SHP77 (cell line): Measurements from ENCODE around the gene RPS18.

Experiments
- DNase-seq, 2 experiments: peaks; one replicate each; lab custom pipeline; 2025; lab: John Stamatoyannopoulos, UW

RPS18 gene

DNA sequence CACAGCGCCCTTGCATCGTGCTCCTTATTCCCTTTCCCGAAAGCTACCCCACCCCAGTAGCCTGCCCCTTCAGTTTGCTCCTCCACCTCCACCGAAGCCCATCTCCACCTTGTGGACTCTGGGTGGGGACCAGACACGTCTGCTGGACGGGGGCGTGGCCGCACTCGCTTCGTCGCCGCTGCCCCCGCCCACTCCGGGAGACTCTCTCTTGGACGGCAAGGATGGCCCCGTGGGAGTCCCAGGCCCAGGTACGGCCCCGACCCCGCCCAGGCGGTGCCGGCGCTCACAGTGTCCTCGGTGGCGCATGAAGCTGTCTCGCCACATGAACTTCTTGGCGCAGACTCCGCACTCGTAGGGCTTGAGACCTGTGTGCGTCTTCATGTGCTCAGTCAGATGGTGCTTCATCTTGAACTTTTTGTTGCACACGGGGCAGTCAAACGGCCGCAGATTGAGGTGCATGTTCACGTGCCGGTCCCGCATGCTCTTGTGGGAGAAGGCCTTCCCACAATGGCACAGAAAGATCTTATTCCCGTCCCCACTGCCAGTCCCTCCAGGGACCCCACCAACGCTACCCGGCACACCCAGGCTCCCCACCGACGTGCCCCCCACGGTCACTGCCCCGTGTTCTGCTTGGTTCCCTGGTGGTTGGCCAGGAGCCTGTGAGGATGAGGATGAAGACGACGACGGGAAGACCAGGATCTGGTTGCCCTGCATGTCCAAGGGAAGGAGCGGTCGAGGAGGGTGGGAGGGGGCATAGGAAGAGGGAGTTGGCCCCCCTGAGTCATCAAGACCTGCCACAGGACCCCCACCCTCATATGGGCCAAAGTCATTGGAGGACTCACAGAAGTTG, 43.3 kb downstream of the RPS18 start:
- no peak for DNase-seq

DNA sequence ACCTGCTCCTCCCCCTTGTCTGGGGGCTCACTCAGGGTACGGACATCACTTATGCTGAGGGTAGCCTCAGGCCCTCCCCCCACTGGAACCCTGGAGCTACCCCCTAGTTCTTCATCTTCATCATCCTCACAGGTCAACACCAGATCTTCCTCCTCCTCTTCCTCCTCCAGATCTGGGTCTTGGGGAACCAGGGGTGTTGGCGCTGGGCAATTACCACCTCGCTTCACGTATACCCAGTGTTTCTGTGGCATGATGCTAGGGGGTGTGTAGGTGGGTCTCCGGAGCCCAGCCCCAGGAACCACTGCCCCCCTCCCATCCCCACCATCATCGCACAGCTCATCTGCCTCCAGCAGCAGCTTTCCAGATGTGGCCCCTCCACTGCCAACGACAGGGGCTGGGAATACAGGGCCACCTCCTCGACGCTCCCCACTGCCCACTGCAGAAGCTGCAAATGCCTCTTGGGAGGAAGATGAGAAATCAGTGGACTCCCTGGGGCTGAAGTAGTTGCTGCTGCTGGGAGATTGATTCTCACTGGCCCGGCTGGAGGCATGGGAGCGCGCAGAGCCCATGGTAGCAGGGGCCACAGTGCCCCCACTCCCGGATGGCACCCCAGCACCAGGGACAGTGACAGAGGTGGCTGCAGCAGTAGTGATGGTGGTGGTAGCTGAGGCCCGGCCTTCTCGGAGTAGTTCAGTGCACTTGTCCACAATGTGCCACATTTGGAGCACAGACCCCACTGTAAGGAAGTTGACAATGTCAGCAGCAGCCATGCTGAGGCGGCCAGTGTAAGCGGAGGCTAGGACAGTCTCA, 44.1 kb downstream of the RPS18 start:
- no peak for DNase-seq

- peak in 1 of 2 experiments; percentile 49 for DNase-seq
Observed at GRCh38 chr6:33316603-33317418, 44.9 kb downstream of the RPS18 start.

DNA sequence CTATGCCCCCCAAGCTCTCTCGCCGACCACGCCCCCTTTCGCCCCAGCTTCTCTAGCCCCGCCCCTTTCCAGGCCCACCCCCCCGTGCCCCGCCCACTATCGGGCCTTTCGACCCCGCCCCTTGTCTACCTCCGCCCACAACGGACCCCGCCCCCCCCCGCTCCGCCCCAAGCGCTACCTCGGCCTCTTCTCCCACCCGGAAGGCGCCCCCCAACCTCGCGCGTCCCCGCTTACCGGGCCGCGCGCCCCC, 45.5 kb downstream of the RPS18 start:
- DNase-seq = no peak

GRCh38 chr6:33317669-33318425, 46.0 kb downstream of the RPS18 start, which contains the start of gene ZBTB22:
Gene ZBTB22, minus strand, starts transcription at chr6:33317744. Its CDS starts 828 bp downstream, at chr6:33316916.
- DNase-seq = peak; percentile 98 to 99

DNA sequence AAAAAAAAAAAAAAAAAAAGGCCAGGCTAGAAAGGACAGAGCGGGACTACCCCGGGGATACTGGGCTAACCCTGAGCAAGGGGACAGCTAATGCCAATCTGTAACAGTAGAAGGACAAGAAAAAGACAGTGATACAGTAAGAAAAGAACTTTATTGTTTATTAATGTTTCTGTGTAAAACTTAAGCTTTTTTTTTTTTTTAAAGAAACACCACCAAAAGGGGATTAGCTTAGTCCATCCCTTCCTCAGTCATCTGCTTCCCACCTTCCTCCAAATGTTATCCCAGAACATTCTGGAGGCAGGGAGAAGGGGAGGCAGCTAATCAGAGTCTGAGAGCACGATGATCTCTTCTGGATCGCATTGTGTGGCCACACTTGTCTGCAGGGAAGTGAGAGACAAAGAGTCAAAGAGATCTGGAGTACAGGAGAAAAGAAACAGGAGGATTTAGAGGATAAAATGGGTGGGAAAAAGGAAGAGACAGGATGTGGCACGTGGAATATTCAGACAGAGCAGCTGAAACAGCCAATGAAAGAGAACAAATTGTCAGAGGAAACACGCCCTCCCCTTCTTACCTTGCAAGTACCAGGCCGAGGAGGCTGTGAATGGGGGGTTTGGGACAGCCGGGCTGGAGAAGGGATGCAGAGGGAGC, 46.7 kb downstream of the RPS18 start:
- no peak for DNase-seq

DNA sequence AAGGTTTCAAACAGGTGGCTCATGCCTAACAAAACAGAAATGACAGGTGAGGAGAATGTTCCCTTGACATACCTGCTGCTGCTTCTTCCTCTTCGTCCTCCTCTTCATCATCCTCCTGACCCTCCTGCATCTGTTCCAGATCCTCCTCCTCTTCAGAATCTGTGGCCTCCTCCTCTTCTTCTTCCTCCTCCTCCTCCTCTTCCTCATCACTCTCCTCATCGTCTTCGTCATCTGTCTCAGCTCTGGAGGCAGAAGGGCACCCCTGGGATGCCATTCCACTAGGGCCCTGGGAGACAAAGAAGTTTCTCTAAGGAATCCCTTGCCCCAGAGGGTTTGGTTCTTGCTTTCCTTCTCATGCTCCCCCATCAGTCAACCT, 48.1 kb downstream of the RPS18 start:
- DNase-seq = no peak

GRCh38 chr6:33320315-33321181, 48.7 kb downstream of the RPS18 start:
- DNase-seq = no peak

DNA sequence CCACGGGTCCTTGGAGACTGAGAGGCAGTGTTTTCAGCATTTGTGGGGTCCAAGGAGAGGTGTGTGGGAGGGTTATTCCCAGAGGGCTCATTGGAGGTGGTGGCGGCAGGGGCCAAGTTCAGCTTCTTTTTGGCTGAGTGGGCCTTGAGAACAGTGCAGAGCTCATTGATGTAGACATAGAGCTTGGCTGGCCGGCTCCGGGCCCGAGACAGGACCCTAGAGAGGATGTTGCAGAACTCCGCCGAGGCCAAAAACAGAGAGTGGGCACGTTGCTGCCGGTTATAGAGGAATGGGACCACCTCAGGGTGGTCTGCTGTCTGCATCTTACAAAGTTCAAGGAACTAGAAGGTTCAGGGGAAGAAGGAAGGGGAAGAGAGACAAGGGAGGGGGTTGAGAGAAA, 49.4 kb downstream of the RPS18 start:
- DNase-seq = no peak

DNA sequence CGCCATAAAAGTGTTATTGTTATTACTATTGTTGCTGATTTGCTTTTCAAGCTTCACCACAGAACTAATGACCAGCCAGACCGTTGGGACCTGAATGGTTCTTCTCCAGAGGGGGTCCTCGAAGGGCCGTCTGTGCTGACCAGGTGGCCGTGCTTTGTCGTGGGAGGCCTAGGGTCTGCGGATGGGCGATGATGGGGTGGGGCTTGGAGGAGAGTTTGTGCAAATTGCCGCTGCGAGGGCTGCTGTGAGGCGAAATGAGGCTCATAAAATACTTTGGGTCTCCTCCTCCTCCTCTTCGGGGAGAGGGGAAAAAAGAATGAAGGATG, 51.7 kb downstream of the RPS18 start:
- peak; percentile 43 to 66 for DNase-seq

GRCh38 chr6:33324125-33324524, 52.2 kb downstream of the RPS18 start:
- peak in 1 of 2 experiments; percentile 17 for DNase-seq
